H9 (cell line): Measurements from ENCODE around the gene ARNT2. TPM values are rescaled to one million over a fixed set of nuclear protein-coding genes. Genes with fewer than 3 reads are reported as not detected.

ENCODE experiments used
- DNase-seq: peaks from one replicate; pipeline ENCODE4 v3.0.0-alpha.2; 2017
- H2AFZ ChIP-seq: one replicate; pipeline ENCODE4 v1.6.1; 2013; ENCODE audit warnings: mild to moderate bottlenecking, low read length, control low read depth, moderate library complexity
- H2AK5ac ChIP-seq: 2 replicates; pipeline ENCODE4 v1.6.1; 2013; ENCODE audit warnings: low read length, control low read depth, mixed read lengths; ENCODE audit not compliant: insufficient read length
- H2BK120ac ChIP-seq: one replicate; pipeline ENCODE4 v1.6.1; 2013; ENCODE audit warnings: low read depth, mild to moderate bottlenecking, low read length, control low read depth, inconsistent platforms; ENCODE audit not compliant: poor library complexity, severe bottlenecking
- H2BK12ac ChIP-seq: 2 replicates; pipeline ENCODE4 v1.6.1; 2013; ENCODE audit warnings: low read length, control low read depth, mixed read lengths, low read depth; ENCODE audit not compliant: insufficient read length
- H2BK15ac ChIP-seq: 2 replicates; pipeline ENCODE4 v1.6.1; 2013; ENCODE audit warnings: low read depth, low read length, control low read depth
- H2BK20ac ChIP-seq: one replicate; pipeline ENCODE4 v1.6.1; 2013; ENCODE audit warnings: low read depth, mild to moderate bottlenecking, low read length, control low read depth, inconsistent platforms; ENCODE audit not compliant: poor library complexity, severe bottlenecking
- H2BK5ac ChIP-seq: 2 replicates; pipeline ENCODE4 v1.6.1; 2013; ENCODE audit warnings: low read length, control low read depth, mixed read lengths; ENCODE audit not compliant: insufficient read length
- H3K14ac ChIP-seq: 2 replicates; pipeline ENCODE4 v1.6.1; 2013; ENCODE audit warnings: low read length, control low read depth; ENCODE audit not compliant: insufficient read depth
- H3K18ac ChIP-seq: 2 replicates; pipeline ENCODE4 v1.6.1; 2013; ENCODE audit warnings: low read depth, mild to moderate bottlenecking, mixed read lengths, low read length, control low read depth; ENCODE audit not compliant: insufficient read length
- H3K23ac ChIP-seq: 2 replicates; pipeline ENCODE4 v1.6.1; 2013; ENCODE audit warnings: low read length, control low read depth, mixed read lengths, low read depth; ENCODE audit not compliant: insufficient read length
- H3K23me2 ChIP-seq: 2 replicates; pipeline ENCODE4 v1.6.1; 2013; ENCODE audit warnings: low read depth, mild to moderate bottlenecking, mixed read lengths, low read length, control low read depth; ENCODE audit not compliant: insufficient read length, poor library complexity, severe bottlenecking
- H3K27ac ChIP-seq: 2 replicates; pipeline ENCODE4 v1.5.1; 2013; ENCODE audit warnings: low read length, control low read depth, mixed read lengths, low read depth; ENCODE audit not compliant: insufficient read length
- H3K27me3 ChIP-seq: 2 replicates; pipeline ENCODE4 v1.6.1; 2013; ENCODE audit warnings: low read length, control low read depth, inconsistent platforms; ENCODE audit not compliant: insufficient read depth
- H3K4ac ChIP-seq: 2 replicates; pipeline ENCODE4 v1.6.1; 2013; ENCODE audit warnings: low read depth, mild to moderate bottlenecking, control low read depth, inconsistent platforms, low read length, moderate library complexity
- H3K4me1 ChIP-seq: 2 replicates; pipeline ENCODE4 v1.6.1; 2013; ENCODE audit warnings: low read length, control low read depth, inconsistent platforms; ENCODE audit not compliant: insufficient read depth
- H3K4me2 ChIP-seq: 2 replicates; pipeline ENCODE4 v1.6.1; 2013; ENCODE audit warnings: low read length, control low read depth, mixed read lengths; ENCODE audit not compliant: insufficient read length, insufficient read depth
- H3K56ac ChIP-seq: 2 replicates; pipeline ENCODE4 v1.6.1; 2013; ENCODE audit warnings: low read depth, mild to moderate bottlenecking, mixed read lengths, low read length, control low read depth; ENCODE audit not compliant: insufficient read length
- H3K79me1 ChIP-seq: 2 replicates; pipeline ENCODE4 v1.6.1; 2013; ENCODE audit warnings: low read depth, mild to moderate bottlenecking, moderate library complexity, low read length, control low read depth, inconsistent platforms; ENCODE audit not compliant: insufficient read depth, poor library complexity, severe bottlenecking
- H3K79me2 ChIP-seq: 2 replicates; pipeline ENCODE4 v1.6.1; 2013; ENCODE audit warnings: low read length, control low read depth, inconsistent platforms; ENCODE audit not compliant: insufficient read depth
- H3K9ac ChIP-seq: 2 replicates; pipeline ENCODE4 v1.6.1; 2013; ENCODE audit warnings: low read length, control low read depth, mixed read lengths; ENCODE audit not compliant: insufficient read length; ENCODE audit errors: extremely low read depth
- H3K9me3 ChIP-seq: one replicate; pipeline ENCODE4 v1.6.1; 2013; ENCODE audit warnings: low read depth, low read length, inconsistent platforms; ENCODE audit not compliant: control insufficient read depth
- H3T11ph ChIP-seq: one replicate; pipeline ENCODE4 v1.6.1; 2013; ENCODE audit warnings: mild to moderate bottlenecking, low read length, control low read depth, inconsistent platforms
- H4K20me1 ChIP-seq: one replicate; pipeline ENCODE4 v1.6.1; 2013; ENCODE audit not compliant: control insufficient read depth, insufficient read length, insufficient read depth
- H4K5ac ChIP-seq: 2 replicates; pipeline ENCODE4 v1.6.1; 2013; ENCODE audit warnings: low read depth, mild to moderate bottlenecking, mixed read lengths, low read length, control low read depth; ENCODE audit not compliant: insufficient read length
- H4K8ac ChIP-seq: replicated peaks from 2 replicates; pipeline ENCODE4 v1.6.1; 2013; ENCODE audit warnings: low read length, control low read depth, mixed read lengths, low read depth; ENCODE audit not compliant: insufficient read length
- H4K91ac ChIP-seq: 2 replicates; pipeline ENCODE4 v1.6.1; 2013; ENCODE audit warnings: low read depth, mild to moderate bottlenecking, moderate library complexity, mixed read lengths, low read length, control low read depth; ENCODE audit not compliant: insufficient read length
- H3K27ac Mint-ChIP-seq, 3 experiments: 2 replicates in 2 of 3; 3 replicates in 1 of 3; pipeline ENCODE4 v1.8.0; 2020 to 2021; ENCODE audit warnings: mixed read lengths in 3 of 3, mild to moderate bottlenecking in 1 of 3, moderate library complexity in 1 of 3
- H3K27me3 Mint-ChIP-seq: 2 replicates; pipeline ENCODE4 v1.8.0; 2021; ENCODE audit warnings: low read depth, mild to moderate bottlenecking, moderate library complexity, mixed read lengths
- H3K36me3 Mint-ChIP-seq, 3 experiments: 2 replicates in 2 of 3; 3 replicates in 1 of 3; pipeline ENCODE4 v1.8.0; 2020 to 2021; ENCODE audit warnings: low read depth in 3 of 3, mixed read lengths in 3 of 3; ENCODE audit not compliant: insufficient read depth in 1 of 3
- H3K4me1 Mint-ChIP-seq, 2 experiments: 2 replicates each; pipeline ENCODE4 v1.8.0; 2020; ENCODE audit warnings: mixed read lengths in 2 of 2
- H3K4me3 Mint-ChIP-seq, 2 experiments: 2 replicates in 1 of 2; 3 replicates in 1 of 2; pipeline ENCODE4 v1.8.0; 2020 to 2021; ENCODE audit warnings: mild to moderate bottlenecking in 2 of 2, mixed read lengths in 2 of 2, moderate library complexity in 1 of 2
- H3K9me3 Mint-ChIP-seq, 2 experiments: 2 replicates in 1 of 2; 3 replicates in 1 of 2; pipeline ENCODE4 v1.8.0; 2020; ENCODE audit warnings: mild to moderate bottlenecking in 2 of 2, mixed read lengths in 2 of 2, moderate library complexity in 1 of 2
- CTCF ChIP-seq: fragments of 200-600 bp; sonication (generic); conservative IDR thresholded peaks from 3 replicates; pipeline ENCODE4 v1.8.0; 2021; ENCODE audit warnings: antibody characterized with exemption, mild to moderate bottlenecking
- WGBS: extraction: QIAGEN DNeasy Blood & Tissue Kit; methylation state at CpG from one replicate; pipeline ENCODE4 v1.1.7; 2013; ENCODE audit warnings: missing lambda C conversion rate, low lambda C conversion rate, mixed read lengths; ENCODE audit not compliant: insufficient read length; ENCODE audit errors: extremely low coverage; 5-methylcytosine and 5-hydroxymethylcytosine counted together
- total RNA-seq: library from RNA; stranded (reverse); gene quantifications from 2 replicates; pipeline ENCODE4 v1.2.1, GENCODE V29; 2021

The ARNT2 gene
- total RNA-seq, 1 experiment from 2014 or later = 10.5 TPM

GRCh38 chr15:80550219-80550907 is 146.2 kb downstream of the ARNT2 start:
- Histone ChIP-seq H2BK12ac (no peak overlapping the region), H3K23me2 (no peaks in the 10 kb centered on the region), H2AK5ac (no peak overlapping the region), H3K4me1 (0 out of 2 replicates have a peak, but pooled peaks cover 1% of the 10 kb centered on the region), H4K5ac (no peak overlapping the region), H3K27ac (no peak overlapping the region), H4K8ac (no peak overlapping the region), H3K56ac (no peak overlapping the region), H3K79me1 (no peaks in the 10 kb centered on the region), H4K20me1 (no peaks in the 10 kb centered on the region), H3K9me3 (no peaks in the 10 kb centered on the region), H2BK5ac (no peak overlapping the region), H3K4ac (no peak overlapping the region), H2AFZ (no peak overlapping the region), H3K14ac (no peak overlapping the region), H3K79me2 (no peaks in the 10 kb centered on the region), H3K9ac (no peak overlapping the region), H3K27me3 (no peaks in the 10 kb centered on the region), H2BK120ac (no peak overlapping the region), H3K4me2 (no peak overlapping the region), H3K18ac (no peak overlapping the region), H2BK15ac (no peak overlapping the region), H4K91ac (no peak overlapping the region), H3T11ph (no peak overlapping the region), H3K23ac (no peak overlapping the region), H2BK20ac (no peak overlapping the region)
- Mint-ChIP-seq H3K36me3 (peaks cover 2 to 8% (median 7%) of the 10 kb centered on the region in 3 experiments; a peak in 3 of 7 replicates), H3K4me3 (no peak overlapping the region), H3K27me3 (no peaks in the 10 kb centered on the region; the same call in 1 of the 2 replicates), H3K27ac (no peak overlapping the region), H3K4me1 (no peaks in the 10 kb centered on the region), H3K9me3 (no peaks in the 10 kb centered on the region)
- no CpG with 5 or more reads among the region's 5 CpGs for WGBS
- no peak for TF ChIP-seq CTCF
- DNase-seq = no peak
